ENCODE measurements around the gene PELO.

PELO gene

DNA sequence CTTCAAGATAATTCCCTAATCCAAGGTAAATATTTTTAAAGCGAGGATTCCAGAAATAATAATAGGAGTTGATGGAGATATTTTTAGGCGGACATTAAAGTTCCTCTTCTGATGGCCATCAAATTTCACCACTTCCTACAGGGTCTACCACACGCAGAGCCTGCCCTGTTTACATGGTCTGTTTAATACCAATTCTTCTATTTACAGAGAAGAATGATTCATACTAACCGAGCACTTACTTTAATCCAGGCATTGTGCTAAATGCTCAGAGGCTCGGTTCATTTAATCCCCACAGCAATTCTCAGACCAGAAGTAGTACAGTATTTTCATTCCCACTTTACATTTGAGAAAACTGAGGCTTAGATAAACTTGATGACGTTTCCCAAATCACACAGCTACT, 3.0 kb upstream of the PELO start:
- Mint-ChIP-seq H3K36me3 (ENCODE audit: low read depth) (no peaks in the 10 kb centered on the region), H3K4me3 (no peak overlapping the region), H3K27ac (no peak overlapping the region), H3K4me1 (ENCODE audit: low read depth) (peaks cover 36% of the 10 kb centered on the region), H3K27me3 (peaks cover 8% of the 10 kb centered on the region), H3K9me3 (no peaks in the 10 kb centered on the region)
- DNase-seq, result no peak

- Mint-ChIP-seq H3K4me1 (ENCODE audit: low read depth) (peaks cover 48% of the 10 kb centered on the region), H3K9me3 (no peaks in the 10 kb centered on the region), H3K27ac (no peak overlapping the region), H3K27me3 (peaks cover 8% of the 10 kb centered on the region), H3K4me3 (no peak overlapping the region), H3K36me3 (ENCODE audit: low read depth) (no peaks in the 10 kb centered on the region)
- DNase-seq, result no peak
Observed at GRCh38 chr5:52786391-52786790, 1.3 kb upstream of the PELO start.

DNA sequence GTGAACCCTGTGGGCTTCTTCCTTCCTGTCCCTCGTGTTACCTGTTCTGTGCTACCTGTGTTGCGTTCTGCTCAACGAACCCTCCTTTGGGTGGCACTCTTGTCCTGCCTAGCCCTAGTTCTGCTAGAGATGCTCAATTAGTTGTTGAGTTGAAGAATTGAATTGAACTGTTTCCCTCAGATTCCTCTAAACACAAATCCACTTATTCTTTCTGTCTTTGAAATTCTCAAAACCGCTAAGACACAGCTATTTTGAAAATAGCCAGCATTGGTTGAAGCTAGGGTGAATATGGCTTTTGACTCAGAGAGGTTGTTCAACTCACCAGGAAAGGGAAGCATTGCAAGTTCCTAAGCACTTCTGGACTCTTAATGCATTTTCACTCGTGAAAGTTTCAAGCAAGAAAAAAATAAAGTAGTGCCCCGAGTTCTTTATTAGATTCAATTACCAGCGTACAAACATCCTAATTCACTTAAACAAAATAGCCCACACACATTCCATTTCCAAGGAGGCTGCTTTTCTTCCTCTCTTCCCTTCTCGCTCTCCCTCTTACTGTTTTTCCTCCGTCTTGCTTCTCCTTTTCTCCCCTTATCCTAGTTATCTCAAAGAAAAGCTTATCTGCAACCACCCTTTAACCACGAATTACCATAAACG, 642 bp upstream of the PELO start:
- Mint-ChIP-seq H3K36me3 (ENCODE audit: low read depth) (no peaks in the 10 kb centered on the region), H3K27me3 (peaks cover 8% of the 10 kb centered on the region), H3K4me3 (peak overlapping the region; percentile 87), H3K27ac (no peak overlapping the region), H3K9me3 (no peaks in the 10 kb centered on the region), H3K4me1 (ENCODE audit: low read depth) (peaks cover 48% of the 10 kb centered on the region)
- DNase-seq, result peak; percentile 33

- no peaks in the 10 kb centered on the region for H3K36me3 Mint-ChIP-seq (ENCODE audit: low read depth)
- H3K4me1 Mint-ChIP-seq (ENCODE audit: low read depth), result peaks cover 48% of the 10 kb centered on the region
- no peak for DNase-seq
- H3K9me3 Mint-ChIP-seq, result no peaks in the 10 kb centered on the region
- H3K4me3 Mint-ChIP-seq, result peak overlapping the region; percentile 87
- peaks cover 8% of the 10 kb centered on the region for H3K27me3 Mint-ChIP-seq
- H3K27ac Mint-ChIP-seq, result peak overlapping the region; percentile 81
Observed at GRCh38 chr5:52788505-52788821, 747 bp downstream of the PELO start.

DNA sequence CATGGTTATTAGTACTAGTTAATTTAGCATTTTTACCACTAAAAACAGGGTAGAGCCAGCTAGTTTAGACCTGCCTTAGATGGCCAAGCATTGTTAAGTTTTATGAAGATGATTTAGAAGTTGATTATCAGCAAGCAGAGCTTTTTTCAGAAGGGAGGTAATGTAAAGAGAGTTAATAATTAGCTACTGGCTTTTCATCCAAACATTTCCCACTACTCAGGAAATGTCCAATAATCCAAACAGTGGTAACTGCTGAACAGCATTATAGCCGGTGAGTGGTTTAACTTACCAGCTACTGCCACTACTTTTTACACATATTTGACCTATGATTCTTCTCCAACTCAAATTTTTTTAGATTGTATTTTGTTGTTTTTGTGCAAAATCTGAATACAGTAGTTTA, 1.7 kb downstream of the PELO start:
- Mint-ChIP-seq H3K27me3 (peaks cover 8% of the 10 kb centered on the region), H3K4me3 (peak overlapping the region; percentile 87), H3K36me3 (ENCODE audit: low read depth) (no peaks in the 10 kb centered on the region), H3K4me1 (ENCODE audit: low read depth) (peaks cover 46% of the 10 kb centered on the region), H3K9me3 (no peaks in the 10 kb centered on the region), H3K27ac (no peak overlapping the region)
- no peak for DNase-seq

DNA sequence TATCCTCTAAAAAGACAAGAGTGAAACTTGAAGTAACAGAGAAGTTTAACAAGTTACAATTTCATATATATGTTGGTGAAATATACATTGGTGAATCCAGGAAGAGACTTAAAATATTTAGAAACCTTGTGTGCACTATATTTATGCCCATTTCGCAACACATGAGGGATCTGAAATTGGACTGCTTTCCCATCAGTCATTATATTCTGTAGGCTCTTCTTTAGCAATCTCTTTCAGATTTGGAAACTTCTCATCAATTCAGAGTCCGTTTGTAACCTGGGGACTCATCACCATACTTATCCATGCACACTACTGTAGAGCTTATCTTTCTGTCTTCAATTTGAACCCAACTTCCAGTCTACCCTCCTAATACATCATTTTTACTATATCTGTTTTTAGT, 2.1 kb downstream of the PELO start:
- peak overlapping the region; percentile 87 for H3K4me3 Mint-ChIP-seq
- H3K27me3 Mint-ChIP-seq, result peaks cover 4% of the 10 kb centered on the region
- no peak overlapping the region for H3K27ac Mint-ChIP-seq
- H3K9me3 Mint-ChIP-seq, result no peaks in the 10 kb centered on the region
- H3K4me1 Mint-ChIP-seq (ENCODE audit: low read depth), result peaks cover 44% of the 10 kb centered on the region
- H3K36me3 Mint-ChIP-seq (ENCODE audit: low read depth), result no peaks in the 10 kb centered on the region
- no peak for DNase-seq

DNA sequence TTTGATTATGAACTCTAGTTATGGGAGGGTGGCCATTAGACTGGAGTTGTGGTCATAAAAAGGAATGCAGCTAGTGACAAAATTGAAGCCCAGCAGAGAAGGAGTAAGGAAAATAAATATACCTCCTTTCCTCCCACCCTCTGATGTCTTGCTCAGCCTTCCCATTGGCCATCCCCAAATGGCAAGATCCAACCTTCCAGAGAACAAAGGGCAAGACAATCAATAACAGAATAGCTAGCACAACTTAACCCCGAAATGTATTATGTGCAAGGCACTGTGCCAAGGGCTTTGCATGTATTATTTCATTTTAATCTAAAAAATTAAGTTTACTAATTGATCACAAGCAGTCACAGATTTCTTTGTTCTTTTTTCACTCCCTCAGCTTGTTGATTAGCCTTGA, 3.6 kb downstream of the PELO start:
- Mint-ChIP-seq H3K4me1 (ENCODE audit: low read depth) (peaks cover 39% of the 10 kb centered on the region), H3K27me3 (peaks cover 3% of the 10 kb centered on the region), H3K9me3 (no peaks in the 10 kb centered on the region), H3K4me3 (no peak overlapping the region), H3K27ac (no peak overlapping the region), H3K36me3 (ENCODE audit: low read depth) (no peaks in the 10 kb centered on the region)
- no peak for DNase-seq

GRCh38 chr5:52794519-52794918, 6.8 kb downstream of the PELO start:
- Mint-ChIP-seq H3K27me3 (no peaks in the 10 kb centered on the region), H3K4me1 (ENCODE audit: low read depth) (peaks cover 37% of the 10 kb centered on the region), H3K4me3 (no peak overlapping the region), H3K27ac (no peak overlapping the region), H3K9me3 (no peaks in the 10 kb centered on the region), H3K36me3 (ENCODE audit: low read depth) (peaks cover 2% of the 10 kb centered on the region)
- DNase-seq, result no peak

- no peak for DNase-seq
- Mint-ChIP-seq H3K36me3 (ENCODE audit: low read depth) (peaks cover 17% of the 10 kb centered on the region), H3K4me1 (ENCODE audit: low read depth) (peaks cover 32% of the 10 kb centered on the region), H3K9me3 (no peaks in the 10 kb centered on the region), H3K27ac (no peak overlapping the region), H3K27me3 (no peaks in the 10 kb centered on the region), H3K4me3 (no peak overlapping the region)
Observed at GRCh38 chr5:52796031-52796430, 8.3 kb downstream of the PELO start.

- Mint-ChIP-seq H3K4me3 (no peak overlapping the region), H3K9me3 (no peaks in the 10 kb centered on the region), H3K27me3 (no peaks in the 10 kb centered on the region), H3K27ac (no peak overlapping the region), H3K4me1 (ENCODE audit: low read depth) (peaks cover 36% of the 10 kb centered on the region), H3K36me3 (ENCODE audit: low read depth) (peaks cover 23% of the 10 kb centered on the region)
- DNase-seq, result no peak
Observed at GRCh38 chr5:52796516-52797103, 8.9 kb downstream of the PELO start.

GRCh38 chr5:52798938-52799337, 11.2 kb downstream of the PELO start:
- Mint-ChIP-seq H3K4me1 (ENCODE audit: low read depth) (peaks cover 50% of the 10 kb centered on the region), H3K27ac (peak overlapping the region; percentile 96), H3K9me3 (no peaks in the 10 kb centered on the region), H3K36me3 (ENCODE audit: low read depth) (peaks cover 42% of the 10 kb centered on the region), H3K4me3 (peak overlapping the region; percentile 90), H3K27me3 (no peaks in the 10 kb centered on the region)
- DNase-seq, result no peak

GRCh38 chr5:52799358-52799982, 11.8 kb downstream of the PELO start:
- H3K27ac Mint-ChIP-seq, result peak overlapping the region; percentile 96
- H3K4me1 Mint-ChIP-seq (ENCODE audit: low read depth), result peaks cover 54% of the 10 kb centered on the region
- peak overlapping the region; percentile 90 for H3K4me3 Mint-ChIP-seq
- H3K27me3 Mint-ChIP-seq, result no peaks in the 10 kb centered on the region
- DNase-seq, result no peak
- no peaks in the 10 kb centered on the region for H3K9me3 Mint-ChIP-seq
- peaks cover 46% of the 10 kb centered on the region for H3K36me3 Mint-ChIP-seq (ENCODE audit: low read depth)

DNA sequence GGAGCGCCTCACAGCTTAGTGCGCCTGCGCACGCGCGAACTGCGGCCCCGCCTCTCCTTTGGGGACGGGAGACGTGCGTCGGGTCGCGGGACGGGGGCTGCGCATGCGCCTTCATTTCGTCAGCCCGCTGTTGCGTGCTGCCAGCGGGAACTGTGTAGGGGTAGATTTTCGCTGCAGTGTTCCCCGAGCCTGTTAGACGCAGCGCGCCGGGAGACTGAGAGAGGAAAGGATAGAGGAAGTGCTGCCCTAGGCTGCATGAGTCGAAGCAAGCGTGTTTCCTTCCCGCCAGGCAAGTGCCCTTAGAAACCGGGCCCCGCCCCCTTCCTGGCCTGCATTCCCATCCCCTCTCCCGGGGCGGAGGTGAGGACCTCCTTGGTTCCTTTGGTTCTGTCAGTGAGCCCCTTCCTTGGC, 12.3 kb downstream of the PELO start:
- Mint-ChIP-seq H3K4me3 (peak overlapping the region; percentile 90), H3K27me3 (no peaks in the 10 kb centered on the region), H3K4me1 (ENCODE audit: low read depth) (peaks cover 58% of the 10 kb centered on the region), H3K27ac (peak overlapping the region; percentile 96), H3K9me3 (no peaks in the 10 kb centered on the region), H3K36me3 (ENCODE audit: low read depth) (peaks cover 51% of the 10 kb centered on the region)
- DNase-seq, result peak; percentile 96

- Mint-ChIP-seq H3K27ac (peak overlapping the region; percentile 96), H3K4me1 (ENCODE audit: low read depth) (peaks cover 63% of the 10 kb centered on the region), H3K4me3 (peak overlapping the region; percentile 90), H3K36me3 (ENCODE audit: low read depth) (peaks cover 57% of the 10 kb centered on the region), H3K27me3 (no peaks in the 10 kb centered on the region), H3K9me3 (no peaks in the 10 kb centered on the region)
- peak; percentile 73 for DNase-seq
Observed at GRCh38 chr5:52800394-52801213, 12.9 kb downstream of the PELO start.

DNA sequence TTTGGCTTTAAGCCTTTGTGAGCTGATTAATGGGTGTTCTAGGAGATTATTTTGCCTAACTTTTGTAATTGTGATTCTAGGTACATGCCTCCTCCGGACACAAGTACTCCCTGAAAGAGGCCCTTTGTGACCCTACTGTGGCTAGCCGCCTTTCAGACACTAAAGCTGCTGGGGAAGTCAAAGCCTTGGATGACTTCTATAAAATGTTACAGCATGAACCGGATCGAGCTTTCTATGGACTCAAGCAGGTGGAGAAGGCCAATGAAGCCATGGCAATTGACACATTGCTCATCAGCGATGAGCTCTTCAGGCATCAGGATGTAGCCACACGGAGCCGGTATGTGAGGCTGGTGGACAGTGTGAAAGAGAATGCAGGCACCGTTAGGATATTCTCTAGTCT, 13.6 kb downstream of the PELO start:
- Mint-ChIP-seq H3K4me3 (peak overlapping the region; percentile 90), H3K4me1 (ENCODE audit: low read depth) (peaks cover 64% of the 10 kb centered on the region), H3K27me3 (no peaks in the 10 kb centered on the region), H3K9me3 (no peaks in the 10 kb centered on the region), H3K36me3 (ENCODE audit: low read depth) (peaks cover 63% of the 10 kb centered on the region), H3K27ac (peak overlapping the region; percentile 96)
- no peak for DNase-seq
